Measurements from ENCODE around the gene ISX.

The ISX gene

GRCh38 chr22:35109616-35110015 lies 43.7 kb downstream of the ISX start:
- FAIRE-seq (no peak), DNase-seq (ENCODE audit: low spot score) (no peak)

- no peak for DNase-seq (ENCODE audit: low spot score)
- peak; percentile 86 for FAIRE-seq
Measured at GRCh38 chr22:35111244-35111643, 45.3 kb downstream of the ISX start.

- FAIRE-seq (peak; percentile 44), DNase-seq (ENCODE audit: low spot score) (no peak)
Measured at GRCh38 chr22:35113341-35113740, 47.4 kb downstream of the ISX start.

GRCh38 chr22:35114131-35114980 lies 48.4 kb downstream of the ISX start:
- peak; percentile 87 for FAIRE-seq

DNA sequence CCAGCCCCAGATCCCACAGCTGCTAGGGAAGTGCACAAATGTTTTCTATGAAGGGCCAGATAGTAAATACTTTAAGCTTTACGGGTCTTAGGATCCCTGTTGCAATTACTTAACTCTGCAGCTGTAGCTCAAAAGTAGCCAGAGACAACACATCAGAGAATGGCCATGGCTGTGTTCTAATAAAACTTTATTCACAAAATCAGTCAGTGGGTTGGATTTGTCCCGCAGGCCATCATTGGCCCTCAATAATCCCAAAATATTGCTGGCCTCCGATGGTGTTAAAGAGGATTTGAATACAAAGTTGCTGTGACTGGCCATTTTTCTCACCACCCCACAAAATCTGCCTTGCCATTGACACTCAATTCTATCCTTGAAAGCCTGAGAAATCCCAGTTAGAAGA lies 49.6 kb downstream of the ISX start:
- FAIRE-seq (no peak), DNase-seq (ENCODE audit: low spot score) (no peak)

More at GRCh38 chr22:35114131-35114980, 48.4 kb downstream of the ISX start:
- no peak for DNase-seq (ENCODE audit: low spot score)

GRCh38 chr22:35116269-35116668 lies 50.3 kb downstream of the ISX start:
- FAIRE-seq (no peak), DNase-seq (ENCODE audit: low spot score) (no peak)

- FAIRE-seq = peak; percentile 56
Measured at GRCh38 chr22:35116817-35117216, 50.9 kb downstream of the ISX start.

GRCh38 chr22:35119494-35119893 lies 53.5 kb downstream of the ISX start:
- FAIRE-seq = no peak

More at GRCh38 chr22:35116817-35117216, 50.9 kb downstream of the ISX start:
- DNase-seq (ENCODE audit: low spot score) = no peak

DNA sequence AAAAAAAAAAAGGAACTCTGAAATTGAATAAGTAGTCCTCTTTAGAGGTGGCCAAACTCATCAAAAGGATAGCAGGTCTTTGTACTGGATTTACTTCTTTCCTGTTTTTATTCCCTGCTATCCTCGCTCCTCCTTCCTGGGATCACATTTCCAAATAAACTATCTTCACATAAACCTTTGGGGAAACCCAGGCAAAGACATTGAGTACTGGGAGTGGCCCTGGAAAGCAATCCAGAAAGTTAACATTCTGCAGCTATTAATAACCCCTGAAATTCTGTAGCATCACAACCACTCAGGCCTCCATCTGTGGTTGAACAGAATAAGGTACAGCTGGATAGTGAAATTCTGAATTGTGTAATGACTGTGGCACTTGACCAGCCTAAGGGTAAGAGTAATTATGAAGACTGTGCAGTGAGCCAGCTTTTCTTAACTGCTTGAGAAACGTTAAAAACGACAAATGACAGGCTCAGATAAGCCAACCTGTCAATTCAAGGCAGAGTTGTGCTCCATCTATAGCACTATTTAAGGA lies 58.8 kb downstream of the ISX start:
- DNase-seq (ENCODE audit: low spot score) = no peak
- no peak for FAIRE-seq

More at GRCh38 chr22:35119494-35119893, 53.5 kb downstream of the ISX start:
- DNase-seq (ENCODE audit: low spot score) = no peak

- DNase-seq (ENCODE audit: low spot score) (no peak), FAIRE-seq (no peak)
Measured at GRCh38 chr22:35126993-35127392, 61.0 kb downstream of the ISX start.

DNA sequence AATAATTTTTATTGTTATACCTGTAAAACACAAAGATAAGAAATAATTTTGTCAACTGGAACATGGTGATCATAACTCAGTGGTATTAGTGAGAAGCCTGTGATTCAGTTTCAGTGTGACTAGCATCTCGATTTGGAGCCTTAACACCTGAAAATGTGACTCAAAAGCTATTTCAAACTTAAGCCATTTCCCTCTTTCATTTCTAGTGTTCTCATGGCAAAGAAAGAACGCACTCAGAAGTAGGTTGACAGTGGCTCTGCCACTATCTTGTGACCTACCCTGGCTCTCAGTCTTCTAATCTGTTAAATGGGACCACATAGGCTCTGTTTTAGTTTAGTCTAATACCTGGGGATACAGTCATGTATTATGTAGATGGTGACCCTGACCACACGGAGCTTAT lies 62.7 kb downstream of the ISX start:
- FAIRE-seq (peak; percentile 68), DNase-seq (ENCODE audit: low spot score) (no peak)

- no peak for FAIRE-seq
Measured at GRCh38 chr22:35131525-35132000, 65.6 kb downstream of the ISX start.

DNA sequence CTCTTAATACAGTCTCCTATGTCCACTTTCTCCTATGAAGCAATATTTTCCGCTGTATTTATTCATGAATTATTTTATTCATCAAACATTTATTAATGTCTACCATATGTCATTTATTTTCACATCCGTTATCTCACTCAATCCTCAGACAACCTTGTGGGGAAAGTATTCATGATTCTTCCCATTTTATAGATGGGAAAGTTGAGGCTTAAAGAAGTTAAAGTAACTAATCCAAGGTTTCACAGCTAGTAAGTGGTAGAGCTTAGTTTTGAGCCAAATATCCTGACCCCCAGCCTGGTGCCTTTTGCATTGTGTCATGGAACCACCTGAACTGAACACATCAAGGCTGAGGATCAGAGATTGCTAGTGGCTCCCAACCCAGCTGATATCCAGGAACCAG lies 66.6 kb downstream of the ISX start:
- DNase-seq (ENCODE audit: low spot score) (no peak), FAIRE-seq (no peak)

More at GRCh38 chr22:35131525-35132000, 65.6 kb downstream of the ISX start:
- DNase-seq (ENCODE audit: low spot score) = no peak

GRCh38 chr22:35133702-35134380 lies 67.9 kb downstream of the ISX start:
- FAIRE-seq = peak; percentile 82
- DNase-seq (ENCODE audit: low spot score) = no peak

DNA sequence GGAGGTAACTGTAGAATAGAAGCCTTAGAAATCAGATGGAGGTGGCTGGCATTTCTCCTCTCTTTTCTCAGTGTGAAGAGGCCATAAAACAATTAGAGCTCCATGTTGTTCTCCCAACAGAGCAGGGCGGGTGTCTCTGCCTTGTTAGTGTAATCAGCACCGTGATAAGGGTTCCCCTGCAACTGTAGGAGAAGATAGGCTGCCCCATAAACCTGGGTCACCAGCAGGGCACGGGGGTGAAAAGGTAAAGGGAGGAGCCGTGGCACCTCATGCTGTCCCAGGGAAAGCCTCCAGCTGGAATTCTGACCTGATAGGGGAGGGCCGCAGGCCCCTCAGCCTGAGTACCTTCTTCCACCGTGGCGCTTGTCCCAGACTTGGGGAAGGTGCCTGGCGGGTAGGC lies 68.7 kb downstream of the ISX start:
- FAIRE-seq = no peak
- DNase-seq (ENCODE audit: low spot score) = no peak

DNA sequence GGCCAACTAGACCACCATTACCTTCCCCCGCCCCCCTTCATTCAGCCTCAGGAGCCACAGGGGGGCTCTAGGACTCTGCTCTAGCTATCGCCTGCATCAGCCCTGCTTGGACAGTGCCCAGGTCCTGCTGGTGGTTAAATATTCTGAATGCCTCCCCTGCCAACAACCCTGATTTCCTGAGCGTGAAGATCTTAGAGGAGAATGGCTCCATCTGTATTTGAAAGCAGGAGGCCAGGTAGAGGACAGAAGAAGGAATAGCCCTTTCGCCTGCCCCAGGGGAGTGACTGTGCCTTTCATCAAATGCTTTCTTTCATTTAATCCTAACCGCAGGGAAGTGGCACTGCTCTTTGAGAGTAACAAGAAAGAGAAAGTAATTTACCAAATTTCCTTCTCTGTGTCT lies 69.2 kb downstream of the ISX start:
- DNase-seq (ENCODE audit: low spot score) (no peak), FAIRE-seq (peak; percentile 86)

Measured in urothelium cell line (cell line).